HL-60/S4 treated with retinoic acid at 250 ng/mL for 4 days and 3 days (cell line): ENCODE results near the gene FAHD2A.
"Not testable (repeated sequence)": the region's sequence is repeated elsewhere in the genome, so short reads cannot be mapped to it uniquely, and the experiment has no call there.

ENCODE experiments used
- in situ Hi-C: fragments of 300-500 bp; cut with MboI; formaldehyde crosslinking; loops from 2 replicates; pipeline ENCODE4 v1.7.0; 2022; ENCODE audit warnings: low sequenced_read_pairs

The FAHD2A gene, protein sequence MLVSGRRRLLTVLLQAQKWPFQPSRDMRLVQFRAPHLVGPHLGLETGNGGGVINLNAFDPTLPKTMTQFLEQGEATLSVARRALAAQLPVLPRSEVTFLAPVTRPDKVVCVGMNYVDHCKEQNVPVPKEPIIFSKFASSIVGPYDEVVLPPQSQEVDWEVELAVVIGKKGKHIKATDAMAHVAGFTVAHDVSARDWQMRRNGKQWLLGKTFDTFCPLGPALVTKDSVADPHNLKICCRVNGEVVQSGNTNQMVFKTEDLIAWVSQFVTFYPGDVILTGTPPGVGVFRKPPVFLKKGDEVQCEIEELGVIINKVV

DNA sequence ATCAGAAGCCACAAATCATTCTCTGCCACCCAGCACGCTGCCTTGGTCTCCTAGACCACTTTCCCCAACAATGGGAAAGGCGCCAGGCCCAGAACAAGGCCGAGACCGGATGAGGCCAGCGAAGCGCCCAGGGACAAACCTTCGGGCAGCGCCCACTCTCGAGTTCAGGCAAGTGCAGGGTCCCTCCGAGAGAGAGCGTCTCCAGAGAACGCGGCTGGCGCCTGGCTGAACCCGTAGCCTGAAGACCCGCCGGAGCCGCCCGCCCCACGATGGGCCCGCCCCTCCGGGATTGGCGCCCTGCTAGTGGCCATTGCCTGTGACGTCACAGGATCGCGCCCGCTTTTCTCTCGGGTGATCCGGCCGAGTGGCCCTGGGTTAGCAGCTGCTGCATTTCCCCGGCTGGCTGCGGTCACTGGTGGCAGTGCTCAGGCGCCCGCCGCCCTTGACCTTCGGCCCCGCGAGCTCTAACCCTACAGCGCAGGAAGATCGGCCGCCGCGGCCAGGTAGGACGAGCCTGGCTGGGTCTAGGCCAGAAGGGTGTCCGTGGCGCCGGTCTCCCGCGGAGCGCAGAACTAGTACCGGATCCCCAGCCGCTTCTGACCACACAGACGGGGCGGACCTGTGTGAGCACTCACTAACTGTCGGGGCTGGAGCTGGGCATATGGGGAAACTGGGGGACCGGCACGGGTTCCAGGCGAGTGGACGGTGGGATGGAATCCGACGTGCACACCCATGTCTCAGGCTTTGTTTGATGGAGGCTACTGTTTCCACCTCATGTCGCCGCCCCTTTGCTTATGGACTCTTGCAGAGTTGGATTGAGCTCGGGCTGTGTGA lies at the start of gene FAHD2A:
Gene FAHD2A, plus strand, starts transcription at position 339 of the 834 bp plus-strand sequence. CDS start 2,851 bp downstream, outside the sequence.
- in situ Hi-C loops, result no loop called here

DNA sequence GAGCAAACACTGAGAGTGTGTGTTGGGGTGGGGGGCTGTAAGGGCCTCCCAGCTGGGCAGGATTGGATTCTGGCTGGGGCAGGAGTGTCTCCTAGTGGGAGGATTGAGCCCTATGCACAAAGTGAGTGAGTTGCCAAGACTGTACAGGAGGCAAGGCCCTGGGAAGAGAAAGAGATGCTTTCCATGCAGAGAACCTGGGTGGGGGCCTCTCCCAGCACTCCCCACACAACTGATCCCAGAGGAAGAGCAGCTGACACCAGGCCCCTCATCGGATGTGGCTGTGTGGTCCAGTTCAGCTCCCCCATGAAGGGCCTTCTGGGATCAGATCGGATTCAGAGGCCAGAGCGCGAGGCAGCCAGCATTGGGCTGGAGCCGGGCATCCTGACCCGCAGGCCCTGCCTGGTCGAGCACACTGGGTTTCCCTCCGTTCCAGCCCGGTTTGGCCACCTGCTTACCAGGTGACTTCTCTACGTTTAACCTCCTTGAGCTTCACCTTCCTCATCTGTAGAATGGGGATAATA lies 49.4 kb upstream of the FAHD2A start:
- in situ Hi-C loops, result no loop called here

GRCh38 chr2:95353613-95354468 lies 48.7 kb upstream of the FAHD2A start:
- in situ Hi-C loops, result no loop called here

GRCh38 chr2:95354469-95354901 lies 48.0 kb upstream of the FAHD2A start:
- in situ Hi-C loops, result no loop called here

GRCh38 chr2:95354925-95355324 lies 47.6 kb upstream of the FAHD2A start:
- in situ Hi-C loops, result no loop called here

DNA sequence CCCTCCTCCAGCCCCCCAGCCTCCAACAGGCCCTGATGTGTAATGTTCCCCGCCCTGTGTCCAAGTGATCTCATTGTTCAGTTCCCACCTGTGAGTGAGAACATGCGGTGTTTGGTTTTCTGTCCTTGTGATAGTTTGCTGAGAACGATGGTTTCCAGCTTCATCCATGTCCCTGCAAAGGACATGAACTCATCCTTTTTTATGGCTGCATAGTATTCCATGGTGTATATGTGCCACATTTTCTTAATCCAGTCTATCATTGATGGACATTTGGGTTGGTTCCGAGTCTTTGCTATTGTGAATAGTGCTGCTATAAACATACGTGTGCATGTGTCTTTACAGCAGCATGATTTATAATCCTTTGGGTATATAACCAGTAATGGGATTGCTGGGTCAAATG lies 47.0 kb upstream of the FAHD2A start:
- in situ Hi-C loops, result not testable (repeated sequence)

- in situ Hi-C loops, result no loop called here
Measured at GRCh38 chr2:95356821-95357700, 45.4 kb upstream of the FAHD2A start.

DNA sequence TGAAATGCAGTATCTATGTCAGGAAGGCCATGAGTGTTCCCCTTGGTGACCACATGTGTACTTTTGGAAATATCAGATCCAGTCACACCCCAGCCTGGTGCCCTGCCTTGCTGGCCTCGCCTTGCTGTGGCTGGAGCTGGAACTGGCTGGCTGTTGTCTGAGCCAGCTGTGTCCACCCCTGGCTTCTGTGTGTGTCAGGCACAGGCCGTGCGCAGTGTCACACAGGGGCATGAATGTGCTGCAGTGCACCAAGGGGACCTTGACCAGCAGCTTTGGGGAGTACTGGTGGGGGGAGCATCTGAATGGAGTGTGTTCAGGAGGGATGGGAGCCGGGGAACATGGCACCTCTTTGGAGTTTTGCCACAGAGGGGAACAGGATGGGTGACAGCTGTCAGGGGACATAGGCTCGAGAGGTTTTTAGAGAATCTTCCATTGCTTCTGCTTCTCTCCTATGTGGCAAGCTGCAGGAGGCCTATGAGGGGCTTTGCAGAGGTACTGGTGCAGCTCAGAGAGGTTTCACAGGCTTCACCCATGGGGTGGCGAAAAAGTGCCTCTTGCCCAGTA lies 44.7 kb upstream of the FAHD2A start:
- in situ Hi-C loops, result no loop called here

DNA sequence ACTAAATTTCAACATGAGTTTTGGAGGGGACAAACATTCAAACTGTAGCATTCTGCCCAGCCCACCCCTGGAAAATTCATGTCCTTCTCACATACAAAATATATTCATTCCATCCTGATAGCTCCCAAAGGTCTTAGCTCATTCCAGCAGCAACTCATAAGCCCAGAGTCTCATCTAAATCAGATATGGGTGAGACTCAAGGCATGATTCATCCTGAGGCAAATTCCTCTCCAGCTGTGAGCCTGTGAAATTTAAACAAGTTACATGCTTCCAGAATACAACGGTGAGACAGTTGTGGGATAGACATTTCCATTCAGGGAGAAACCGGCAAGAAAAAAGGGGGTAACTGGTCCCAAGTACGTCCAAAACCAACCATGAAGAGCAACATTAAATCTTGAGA lies 43.5 kb upstream of the FAHD2A start:
- in situ Hi-C loops, result no loop called here

DNA sequence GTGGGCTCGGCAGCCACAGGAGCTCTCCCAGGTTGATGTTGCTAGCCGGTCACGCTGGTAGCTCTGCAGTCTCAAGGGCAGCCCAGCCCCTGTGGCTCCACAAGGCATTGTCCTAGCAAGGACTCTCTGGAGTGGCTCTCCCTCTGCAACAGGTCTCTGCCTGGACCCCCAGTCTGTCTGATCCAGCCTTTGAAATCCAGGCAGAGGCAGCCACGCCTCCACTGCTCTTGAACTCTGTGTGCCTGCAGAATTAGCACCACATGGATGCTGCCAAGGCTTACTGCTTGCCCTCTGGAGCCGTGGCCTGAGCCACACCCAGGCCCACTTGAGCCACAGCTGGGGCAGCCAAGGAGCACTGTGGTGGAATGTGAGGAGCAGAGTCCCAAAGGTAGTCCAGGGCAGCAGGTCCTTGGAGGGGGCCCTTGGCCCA lies 43.0 kb upstream of the FAHD2A start:
- in situ Hi-C loops, result no loop called here

GRCh38 chr2:95361216-95361980 lies 41.1 kb upstream of the FAHD2A start:
- in situ Hi-C loops, result no loop called here

DNA sequence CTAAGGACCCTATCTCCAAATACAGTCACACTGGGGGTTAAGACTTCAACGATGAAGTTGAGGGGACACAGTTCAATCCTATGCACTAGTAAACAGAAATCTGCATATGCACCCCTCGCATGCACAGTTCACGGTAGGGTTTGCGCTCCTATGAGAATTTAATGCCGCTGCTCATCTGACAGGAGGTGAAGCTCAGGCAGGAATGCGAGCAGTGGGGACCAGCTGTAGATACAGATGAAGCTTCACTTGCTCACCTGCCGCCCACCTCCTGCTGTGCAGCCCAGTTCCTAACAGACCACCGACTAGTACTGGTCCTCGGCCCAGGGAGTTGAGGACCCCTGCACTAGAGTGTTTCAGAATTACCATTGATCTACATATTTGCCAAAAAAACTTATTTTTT lies 40.0 kb upstream of the FAHD2A start:
- in situ Hi-C loops, result no loop called here

- in situ Hi-C loops, result no loop called here
Measured at GRCh38 chr2:95366514-95366913, 36.0 kb upstream of the FAHD2A start.

DNA sequence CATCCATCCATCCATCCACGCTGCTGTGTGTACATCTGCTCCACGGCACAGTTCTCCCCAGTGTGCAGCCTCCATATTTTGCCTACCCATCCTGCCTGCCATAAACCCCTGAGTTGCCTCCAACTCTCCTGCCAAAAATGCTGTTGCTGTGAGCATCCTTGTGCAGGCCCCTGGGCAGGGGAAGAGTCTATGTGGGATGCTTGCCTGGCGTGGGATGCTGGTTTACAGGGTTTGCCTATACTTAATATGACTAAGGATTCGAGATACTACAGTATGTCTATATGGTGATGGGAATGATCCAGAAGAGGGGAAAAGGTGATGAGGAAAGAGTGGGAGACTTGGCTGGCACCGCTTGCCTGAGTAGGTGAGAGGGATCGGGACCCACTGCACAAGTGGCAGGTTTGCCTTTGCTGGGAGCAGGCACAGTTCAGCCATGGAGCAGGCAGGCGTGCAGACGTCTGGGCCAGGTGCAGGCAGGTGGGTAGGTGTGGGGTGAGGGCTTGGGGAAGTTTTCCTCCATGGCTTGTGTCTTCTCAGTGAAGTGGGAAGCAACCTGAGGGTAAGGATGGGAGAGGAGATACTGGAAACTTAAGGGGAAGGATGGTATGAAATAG lies 30.2 kb upstream of the FAHD2A start:
- in situ Hi-C loops, result no loop called here

DNA sequence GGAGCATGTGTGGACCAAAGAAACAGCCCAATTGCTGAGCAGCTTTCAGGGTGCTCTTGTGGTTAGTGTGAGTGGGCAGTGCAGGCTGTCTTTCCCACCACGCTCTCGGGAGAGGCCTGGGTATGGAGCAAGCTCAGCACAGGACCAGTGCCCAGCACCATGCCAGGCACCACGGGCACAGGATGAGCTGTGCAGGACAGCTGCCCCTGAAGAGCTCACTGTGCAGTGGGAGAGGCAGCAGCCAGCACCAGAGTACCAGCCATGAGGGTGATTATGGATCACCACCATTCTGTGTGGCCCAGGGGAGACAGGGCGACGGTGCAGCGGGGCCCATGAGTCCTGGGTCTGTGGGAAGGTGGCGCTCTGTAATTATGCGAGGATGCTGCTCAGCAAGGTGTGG lies 29.7 kb upstream of the FAHD2A start:
- in situ Hi-C loops, result no loop called here

GRCh38 chr2:95374029-95374428 lies 28.5 kb upstream of the FAHD2A start:
- in situ Hi-C loops, result no loop called here

- in situ Hi-C loops, result no loop called here
Measured at GRCh38 chr2:95374451-95374920, 28.0 kb upstream of the FAHD2A start.

GRCh38 chr2:95374921-95375471 lies 27.5 kb upstream of the FAHD2A start:
- in situ Hi-C loops, result no loop called here
